ACC112 (cell line): ENCODE results near the gene UBAP2.

ENCODE experiments used
- H2AFZ ChIP-seq: fragments of 200-600 bp; sonication (generic); one replicate; pipeline ENCODE4 v1.6.0; 2017; ENCODE audit warnings: antibody characterized with exemption, low read length; ENCODE audit not compliant: unreplicated experiment
- H3K27ac ChIP-seq: fragments of 200-600 bp; sonication (generic); 2 replicates; pipeline ENCODE4 v1.5.1; 2014; ENCODE audit warnings: low read depth, mild to moderate bottlenecking, antibody characterized with exemption, low read length, moderate library complexity
- H3K27me3 ChIP-seq: fragments of 200-600 bp; sonication (generic); 2 replicates; pipeline ENCODE4 v1.6.1; 2014; ENCODE audit warnings: mild to moderate bottlenecking, antibody characterized with exemption, low read length, moderate library complexity, mixed read lengths; ENCODE audit not compliant: insufficient read depth
- H3K36me3 ChIP-seq: fragments of 200-600 bp; sonication (generic); 2 replicates; pipeline ENCODE4 v1.6.1; 2016; ENCODE audit warnings: mild to moderate bottlenecking, antibody characterized with exemption, low read length, moderate library complexity, mixed read lengths; ENCODE audit not compliant: insufficient read depth
- H3K4me1 ChIP-seq: fragments of 200-600 bp; sonication (generic); one replicate; pipeline ENCODE4 v1.6.1; 2016; ENCODE audit warnings: low read length, mixed read lengths; ENCODE audit not compliant: insufficient read depth, unreplicated experiment, control insufficient read depth
- H3K4me3 ChIP-seq: fragments of 200-600 bp; sonication (generic); 2 replicates; pipeline ENCODE4 v1.5.1; 2014; ENCODE audit warnings: mild to moderate bottlenecking, low read depth, low read length
- H3K79me2 ChIP-seq: fragments of 200-600 bp; sonication (generic); one replicate; pipeline ENCODE4 v1.6.0; 2016; ENCODE audit warnings: low read length; ENCODE audit not compliant: control insufficient read depth, unreplicated experiment, insufficient read depth

Gene UBAP2, protein sequence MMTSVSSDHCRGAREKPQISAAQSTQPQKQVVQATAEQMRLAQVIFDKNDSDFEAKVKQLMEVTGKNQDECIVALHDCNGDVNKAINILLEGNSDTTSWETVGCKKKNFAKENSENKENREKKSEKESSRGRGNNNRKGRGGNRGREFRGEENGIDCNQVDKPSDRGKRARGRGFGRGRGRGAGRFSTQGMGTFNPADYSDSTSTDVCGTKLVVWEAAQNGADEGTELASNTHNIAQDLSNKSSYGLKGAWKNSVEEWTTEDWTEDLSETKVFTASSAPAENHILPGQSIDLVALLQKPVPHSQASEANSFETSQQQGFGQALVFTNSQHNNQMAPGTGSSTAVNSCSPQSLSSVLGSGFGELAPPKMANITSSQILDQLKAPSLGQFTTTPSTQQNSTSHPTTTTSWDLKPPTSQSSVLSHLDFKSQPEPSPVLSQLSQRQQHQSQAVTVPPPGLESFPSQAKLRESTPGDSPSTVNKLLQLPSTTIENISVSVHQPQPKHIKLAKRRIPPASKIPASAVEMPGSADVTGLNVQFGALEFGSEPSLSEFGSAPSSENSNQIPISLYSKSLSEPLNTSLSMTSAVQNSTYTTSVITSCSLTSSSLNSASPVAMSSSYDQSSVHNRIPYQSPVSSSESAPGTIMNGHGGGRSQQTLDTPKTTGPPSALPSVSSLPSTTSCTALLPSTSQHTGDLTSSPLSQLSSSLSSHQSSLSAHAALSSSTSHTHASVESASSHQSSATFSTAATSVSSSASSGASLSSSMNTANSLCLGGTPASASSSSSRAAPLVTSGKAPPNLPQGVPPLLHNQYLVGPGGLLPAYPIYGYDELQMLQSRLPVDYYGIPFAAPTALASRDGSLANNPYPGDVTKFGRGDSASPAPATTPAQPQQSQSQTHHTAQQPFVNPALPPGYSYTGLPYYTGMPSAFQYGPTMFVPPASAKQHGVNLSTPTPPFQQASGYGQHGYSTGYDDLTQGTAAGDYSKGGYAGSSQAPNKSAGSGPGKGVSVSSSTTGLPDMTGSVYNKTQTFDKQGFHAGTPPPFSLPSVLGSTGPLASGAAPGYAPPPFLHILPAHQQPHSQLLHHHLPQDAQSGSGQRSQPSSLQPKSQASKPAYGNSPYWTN

GRCh38 chr9:34048727-34049629 is at the start of gene UBAP2:
Gene UBAP2 (minus strand): TSS chr9:34048887. CDS start chr9:34017148, 31,739 bp downstream.
- H3K27me3 ChIP-seq = no peaks in the 10 kb centered on the region
- H3K36me3 ChIP-seq = no peaks in the 10 kb centered on the region
- peaks cover 44% of the 10 kb centered on the region for H3K79me2 ChIP-seq
- H2AFZ ChIP-seq = peak within 1 kb of the TSS; percentile 99
- peak within 1 kb of the TSS; percentile 97 for H3K27ac ChIP-seq
- peak within 1 kb of the TSS; percentile 89 for H3K4me3 ChIP-seq
- H3K4me1 ChIP-seq = peaks cover 12% of the 10 kb centered on the region

GRCh38 chr9:34098307-34098706 is 49.6 kb upstream of the UBAP2 start:
- Histone ChIP-seq H3K27ac (no peak overlapping the region), H3K4me1 (no peaks in the 10 kb centered on the region), H2AFZ (no peak overlapping the region), H3K4me3 (no peak overlapping the region), H3K36me3 (peaks cover 22% of the 10 kb centered on the region; the same call in 1 of the 2 replicates), H3K27me3 (no peaks in the 10 kb centered on the region), H3K79me2 (no peaks in the 10 kb centered on the region)

GRCh38 chr9:34097865-34098264 is 49.2 kb upstream of the UBAP2 start:
- Histone ChIP-seq H3K4me3 (no peak overlapping the region), H3K4me1 (no peaks in the 10 kb centered on the region), H3K79me2 (no peaks in the 10 kb centered on the region), H3K36me3 (peaks cover 22% of the 10 kb centered on the region; the same call in 1 of the 2 replicates), H3K27ac (no peak overlapping the region), H3K27me3 (no peaks in the 10 kb centered on the region), H2AFZ (no peak overlapping the region)

DNA sequence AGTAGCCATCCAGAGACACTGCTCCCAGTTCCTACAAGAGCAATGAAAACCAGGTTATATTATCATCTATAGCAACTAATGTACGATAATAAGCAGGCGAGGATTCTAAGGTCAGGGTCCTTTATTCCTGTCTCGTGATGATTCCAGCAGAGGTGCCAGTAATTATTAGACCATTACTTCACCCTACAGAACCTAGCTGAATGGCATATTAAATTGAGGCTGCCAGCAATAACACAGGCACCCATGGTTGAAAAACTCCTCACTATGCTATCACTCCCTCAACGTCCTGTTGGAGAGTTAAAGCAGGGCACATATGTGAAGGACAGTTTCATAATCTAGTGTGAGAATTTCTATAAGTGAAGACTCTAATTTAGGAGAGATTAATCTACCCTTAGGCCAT is 48.1 kb upstream of the UBAP2 start:
- H3K27ac ChIP-seq = no peak overlapping the region
- no peaks in the 10 kb centered on the region for H3K4me1 ChIP-seq
- peaks cover 24% of the 10 kb centered on the region; the same call in 1 of the 2 replicates for H3K36me3 ChIP-seq

GRCh38 chr9:34093578-34093977 is 44.9 kb upstream of the UBAP2 start:
- Histone ChIP-seq H3K36me3 (peaks cover 25% of the 10 kb centered on the region; the same call in 1 of the 2 replicates), H2AFZ (no peak overlapping the region), H3K4me1 (no peaks in the 10 kb centered on the region), H3K79me2 (no peaks in the 10 kb centered on the region), H3K27ac (no peak overlapping the region), H3K27me3 (no peaks in the 10 kb centered on the region), H3K4me3 (no peak overlapping the region)

More for the DNA sequence above, 48.1 kb upstream of the UBAP2 start:
- H3K4me3 ChIP-seq = no peak overlapping the region
- no peaks in the 10 kb centered on the region for H3K79me2 ChIP-seq
- no peaks in the 10 kb centered on the region for H3K27me3 ChIP-seq
- no peak overlapping the region for H2AFZ ChIP-seq

GRCh38 chr9:34089311-34089710 is 40.6 kb upstream of the UBAP2 start:
- Histone ChIP-seq H3K27ac (no peak overlapping the region), H3K4me3 (no peak overlapping the region), H3K27me3 (no peaks in the 10 kb centered on the region), H2AFZ (no peak overlapping the region), H3K36me3 (peaks cover 29% of the 10 kb centered on the region), H3K79me2 (no peaks in the 10 kb centered on the region), H3K4me1 (no peaks in the 10 kb centered on the region)

GRCh38 chr9:34087370-34087769 is 38.7 kb upstream of the UBAP2 start:
- Histone ChIP-seq H3K4me3 (no peak overlapping the region), H2AFZ (no peak overlapping the region), H3K27me3 (no peaks in the 10 kb centered on the region), H3K4me1 (no peaks in the 10 kb centered on the region), H3K27ac (no peak overlapping the region), H3K36me3 (peaks cover 24% of the 10 kb centered on the region), H3K79me2 (no peaks in the 10 kb centered on the region)

DNA sequence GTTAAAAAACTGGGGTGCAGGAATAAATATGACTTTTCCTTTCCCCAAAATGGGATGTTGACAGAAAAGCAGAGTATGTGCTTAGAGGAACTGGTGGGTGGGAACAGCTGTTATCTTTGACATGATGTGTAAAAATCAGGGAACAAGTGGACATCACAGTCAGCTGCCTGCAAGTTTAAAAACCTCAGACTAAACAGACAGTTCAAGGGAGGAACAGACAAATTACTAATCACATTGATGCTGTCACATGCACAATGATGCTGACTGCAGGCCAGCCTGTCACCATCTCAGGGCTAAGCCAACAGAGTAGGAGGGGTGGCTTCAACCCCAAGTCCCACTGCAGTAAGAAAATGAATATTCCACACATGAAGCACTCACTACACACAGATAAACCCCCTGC is 38.2 kb upstream of the UBAP2 start:
- Histone ChIP-seq H3K27me3 (no peaks in the 10 kb centered on the region), H3K79me2 (no peaks in the 10 kb centered on the region), H3K4me1 (no peaks in the 10 kb centered on the region), H3K36me3 (peaks cover 21% of the 10 kb centered on the region), H3K27ac (no peak overlapping the region), H3K4me3 (no peak overlapping the region), H2AFZ (no peak overlapping the region)

- Histone ChIP-seq H3K79me2 (no peaks in the 10 kb centered on the region), H3K36me3 (peaks cover 18% of the 10 kb centered on the region), H3K4me1 (no peaks in the 10 kb centered on the region), H3K27me3 (no peaks in the 10 kb centered on the region), H3K4me3 (no peak overlapping the region), H2AFZ (no peak overlapping the region), H3K27ac (no peak overlapping the region)
Measured at GRCh38 chr9:34085581-34086500, 37.2 kb upstream of the UBAP2 start.
